Brain microvascular endothelial cell (primary cell): Measurements from ENCODE around the gene TEX30.

ENCODE experiments used
- DNase-seq: peaks from one replicate; pipeline ENCODE4 v3.0.0-alpha.2; 2020
- H3K27ac ChIP-seq: fragments of 250-450 bp; sonication (Bioruptor Pico); 2 replicates; pipeline ENCODE4 v1.5.1; 2020; ENCODE audit warnings: mild to moderate bottlenecking, moderate library complexity
- H3K27me3 ChIP-seq: fragments of 250-450 bp; sonication (Bioruptor Pico); replicated peaks from 2 replicates; pipeline ENCODE4 v1.5.1; 2020; ENCODE audit warnings: mild to moderate bottlenecking
- H3K36me3 ChIP-seq: fragments of 250-450 bp; sonication (Bioruptor Pico); replicated peaks from 2 replicates; pipeline ENCODE4 v1.5.1; 2020; ENCODE audit warnings: mild to moderate bottlenecking
- H3K4me3 ChIP-seq: 2 replicates; pipeline ENCODE4 v1.5.1; 2011; ENCODE audit warnings: low read depth, mild to moderate bottlenecking, control low read depth, low read length, moderate library complexity
- CTCF ChIP-seq: IDR thresholded peaks from 2 replicates; pipeline ENCODE4 v1.5.1; 2011; ENCODE audit warnings: low read depth, mild to moderate bottlenecking, moderate library complexity, low read length, control low read depth, inconsistent platforms; ENCODE audit errors: missing control alignments
- in situ Hi-C: cut with HindIII; loops from 2 replicates; pipeline ENCODE4 v1.10.0; 2017; ENCODE audit warnings: low sequenced_read_pairs, low pct_ligation_motif_present

Gene TEX30

GRCh38 chr13:102769679-102770078 is 3.9 kb downstream of the TEX30 start:
- DNase-seq: no peak
- Histone ChIP-seq H3K36me3 (no peaks in the 10 kb centered on the region), H3K27me3 (no peaks in the 10 kb centered on the region), H3K27ac (no peak overlapping the region), H3K4me3 (no peak overlapping the region)
- TF ChIP-seq CTCF: no peak
- in situ Hi-C loops: no loop called here

- Histone ChIP-seq H3K27ac (no peak overlapping the region), H3K27me3 (no peaks in the 10 kb centered on the region), H3K36me3 (no peaks in the 10 kb centered on the region), H3K4me3 (no peak overlapping the region)
- in situ Hi-C loops: no loop called here
- no peak for TF ChIP-seq CTCF
- DNase-seq: no peak
These were observed 4.7 kb downstream of the TEX30 start for GRCh38 chr13:102768909-102769308.

- Histone ChIP-seq H3K36me3 (no peaks in the 10 kb centered on the region), H3K27ac (no peak overlapping the region), H3K27me3 (no peaks in the 10 kb centered on the region), H3K4me3 (no peak overlapping the region)
- TF ChIP-seq CTCF: no peak
- in situ Hi-C loops: no loop called here
- DNase-seq: no peak
These were observed 9.8 kb downstream of the TEX30 start for GRCh38 chr13:102763741-102764140.

GRCh38 chr13:102761071-102761470 is 12.5 kb downstream of the TEX30 start:
- Histone ChIP-seq H3K27ac (no peak overlapping the region), H3K36me3 (no peaks in the 10 kb centered on the region), H3K27me3 (no peaks in the 10 kb centered on the region), H3K4me3 (no peak overlapping the region)
- DNase-seq: no peak
- TF ChIP-seq CTCF: no peak
- in situ Hi-C loops: no loop called here

- TF ChIP-seq CTCF: no peak
- H3K36me3 ChIP-seq: no peaks in the 10 kb centered on the region
- H3K27me3 ChIP-seq: no peaks in the 10 kb centered on the region
- in situ Hi-C loops: no loop called here
- no peak overlapping the region for H3K27ac ChIP-seq
- no peak for DNase-seq
- no peak overlapping the region for H3K4me3 ChIP-seq
These were observed 14.7 kb downstream of the TEX30 start for GRCh38 chr13:102758842-102759241.

- in situ Hi-C loops: no loop called here
- TF ChIP-seq CTCF: no peak
- Histone ChIP-seq H3K27ac (no peak overlapping the region), H3K27me3 (no peaks in the 10 kb centered on the region), H3K36me3 (no peaks in the 10 kb centered on the region), H3K4me3 (no peak overlapping the region)
- no peak for DNase-seq
These were observed 16.6 kb downstream of the TEX30 start for GRCh38 chr13:102757006-102757405.
